ENCODE measurements around the gene NXPH3.

Gene NXPH3

DNA sequence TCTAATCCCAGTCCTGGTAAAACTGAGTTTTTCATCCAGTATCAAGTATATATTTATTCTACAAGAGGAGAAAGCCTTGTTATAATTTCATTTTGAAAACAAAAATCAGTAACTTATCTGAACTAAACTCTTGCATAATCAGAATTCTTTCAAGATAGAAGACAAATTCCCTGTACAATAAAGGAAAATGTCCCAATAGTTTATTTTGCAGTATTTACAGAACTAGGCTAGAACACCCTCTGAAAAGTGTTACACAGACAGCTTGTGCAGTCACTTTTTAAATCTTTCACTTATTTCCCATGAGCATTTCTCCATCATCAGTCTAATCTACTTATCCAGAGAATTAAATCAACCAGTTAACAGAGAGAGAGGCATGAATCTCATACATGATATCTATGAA is 53.8 kb downstream of the NXPH3 start:
- DNase-seq (ENCODE audit: low read depth, low spot score): no peak

DNA sequence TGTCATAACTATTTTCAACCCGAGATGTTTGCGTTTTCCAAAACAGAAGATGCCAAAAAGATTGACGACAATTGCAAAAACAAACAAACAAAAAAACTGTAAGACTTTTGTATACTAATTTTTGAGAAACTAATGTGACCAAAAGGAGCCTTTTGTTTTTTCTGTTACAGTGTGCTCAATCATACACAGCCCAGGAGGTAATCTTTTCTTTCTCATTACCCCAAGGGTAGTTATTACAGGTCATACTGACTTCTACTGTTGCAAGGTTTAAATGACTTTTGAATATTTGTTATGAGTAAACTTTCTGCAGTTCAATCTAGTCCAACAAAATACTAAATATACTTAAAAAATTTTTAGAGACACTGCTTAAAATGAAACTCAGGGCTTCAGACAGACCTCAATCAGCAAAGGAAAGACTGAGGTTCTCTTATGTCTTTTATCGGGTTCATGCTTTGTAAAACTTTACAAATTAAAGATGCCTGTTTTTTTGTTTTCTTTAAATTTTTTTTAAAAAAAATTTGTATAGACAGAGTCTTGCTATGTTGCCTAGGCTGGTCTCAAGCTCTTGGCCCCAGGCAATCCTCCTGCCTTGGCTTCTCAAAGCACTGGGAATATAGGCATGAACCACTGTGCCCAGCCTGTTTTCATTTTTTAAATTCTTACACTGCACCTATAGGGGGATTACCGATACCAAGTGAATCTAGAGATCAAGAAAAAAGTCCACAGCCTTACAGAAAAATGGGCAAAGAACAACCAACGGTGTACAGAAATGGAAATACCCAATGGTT is 54.6 kb downstream of the NXPH3 start:
- no peak for DNase-seq (ENCODE audit: low read depth, low spot score)

DNA sequence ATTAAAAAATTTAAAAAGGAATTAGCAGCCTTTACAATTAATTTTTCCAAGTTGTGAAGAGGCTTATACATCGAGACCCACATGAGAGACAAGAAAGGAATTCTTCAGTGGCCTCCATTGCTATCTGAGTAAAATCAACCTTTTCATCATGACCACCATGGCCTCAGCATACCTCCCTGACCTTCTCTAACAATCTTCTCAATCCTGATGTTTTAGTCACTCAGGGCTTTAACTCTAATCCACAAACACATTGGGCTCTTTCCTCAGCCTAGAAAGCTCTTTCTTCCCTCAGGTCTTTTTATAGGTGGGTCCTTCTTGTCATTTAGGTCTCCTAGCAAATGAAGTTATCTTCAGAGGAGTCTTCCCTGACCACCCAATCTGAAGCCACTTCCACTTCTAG is 55.8 kb downstream of the NXPH3 start:
- DNase-seq (ENCODE audit: low read depth, low spot score): no peak

All from activated CD4-positive, CD25-positive, alpha-beta regulatory T cell treated with anti-CD3 and anti-CD28 coated beads, Interleukin-2, amount 50 U/mL, for 16 hours (primary cell).